HepG2 (cell line): Measurements from ENCODE around the gene STKLD1. TPM values are rescaled to one million over a fixed set of nuclear protein-coding genes. Genes with fewer than 3 reads are reported as not detected.

ENCODE experiments used
- AGO2 ChIP-seq: fragments of 200-400 bp; formaldehyde crosslinking; optimal IDR thresholded peaks from 2 replicates; pipeline ENCODE3; 2017; ENCODE audit warnings: mild to moderate bottlenecking, low read depth, low read length, moderate library complexity
- AHR ChIP-seq: IDR thresholded peaks from 2 replicates; pipeline ENCODE4 v1.6.1; 2018; ENCODE audit warnings: missing genetic modification reagents, missing compliant biosample characterization
- ATF1 ChIP-seq: IDR thresholded peaks from 2 replicates; pipeline ENCODE4 v1.6.1; 2016; ENCODE audit warnings: mild to moderate bottlenecking, control low read depth
- GATAD2A ChIP-seq: IDR thresholded peaks from 2 replicates; pipeline ENCODE4 v1.6.1; 2016
- GPN1 ChIP-seq: sonication (generic); formaldehyde crosslinking; IDR thresholded peaks from 2 replicates; pipeline ENCODE4 v1.5.1; 2020; ENCODE audit warnings: missing genetic modification reagents, borderline replicate concordance
- IRX3 ChIP-seq: sonication (generic); formaldehyde crosslinking; IDR thresholded peaks from 2 replicates; pipeline ENCODE4 v1.8.1; 2023; ENCODE audit warnings: mild to moderate bottlenecking, low read depth, missing genetic modification reagents, borderline replicate concordance
- KAT2B ChIP-seq: fragments of 150-350 bp; IDR thresholded peaks from 2 replicates; pipeline ENCODE4 v1.6.1; 2014; ENCODE audit warnings: low read depth, low read length, borderline replicate concordance
- LBX2 ChIP-seq: sonication (generic); formaldehyde crosslinking; IDR thresholded peaks from 2 replicates; pipeline ENCODE4 v1.5.0; 2020; ENCODE audit warnings: missing genetic modification reagents, mild to moderate bottlenecking, borderline replicate concordance
- MEIS1 ChIP-seq: sonication (generic); formaldehyde crosslinking; IDR thresholded peaks from 2 replicates; pipeline ENCODE4 v1.9.0; 2021; ENCODE audit warnings: mild to moderate bottlenecking, missing genetic modification reagents, moderate library complexity, borderline replicate concordance
- MTA3 ChIP-seq: sonication (generic); formaldehyde crosslinking; IDR thresholded peaks from 2 replicates; pipeline ENCODE4 v1.4.0; 2020; ENCODE audit warnings: missing genetic modification reagents
- NFE2L1 ChIP-seq: sonication (generic); formaldehyde crosslinking; IDR thresholded peaks from 2 replicates; pipeline ENCODE4 v1.4.0; 2020; ENCODE audit warnings: missing genetic modification reagents, mild to moderate bottlenecking, borderline replicate concordance
- PAWR ChIP-seq: sonication (generic); formaldehyde crosslinking; IDR thresholded peaks from 2 replicates; pipeline ENCODE4 v1.4.0; 2020; ENCODE audit warnings: missing genetic modification reagents, mild to moderate bottlenecking, borderline replicate concordance
- RBM39 ChIP-seq: fragments of 200-400 bp; formaldehyde crosslinking; IDR thresholded peaks from one replicate; pipeline ENCODE4 v1.6.1; 2018; ENCODE audit warnings: antibody characterized with exemption, mild to moderate bottlenecking, low read depth, low read length; ENCODE audit not compliant: poor library complexity, severe bottlenecking
- RFX3 ChIP-seq: IDR thresholded peaks from 2 replicates; pipeline ENCODE4 v1.6.1; 2016; ENCODE audit warnings: missing biosample characterization, missing genetic modification reagents
- SKIL ChIP-seq: sonication (generic); formaldehyde crosslinking; IDR thresholded peaks from 2 replicates; pipeline ENCODE4 v1.8.0; 2022; ENCODE audit warnings: missing genetic modification reagents, mild to moderate bottlenecking, moderate library complexity, borderline replicate concordance
- SMAD1 ChIP-seq: sonication (generic); formaldehyde crosslinking; IDR thresholded peaks from 2 replicates; pipeline ENCODE4 v1.4.0; 2020; ENCODE audit warnings: missing genetic modification reagents, low read depth, mild to moderate bottlenecking, borderline replicate concordance
- ZBTB20 ChIP-seq: sonication (generic); formaldehyde crosslinking; IDR thresholded peaks from 2 replicates; pipeline ENCODE4 v1.8.1; 2023; ENCODE audit warnings: missing genetic modification reagents, low read depth, mild to moderate bottlenecking, borderline replicate concordance
- ZNF230 ChIP-seq: sonication (generic); formaldehyde crosslinking; IDR thresholded peaks from 2 replicates; pipeline ENCODE4 v1.4.0; 2020; ENCODE audit warnings: mild to moderate bottlenecking, missing genetic modification reagents
- ZNF317 ChIP-seq: sonication (generic); formaldehyde crosslinking; IDR thresholded peaks from 2 replicates; pipeline ENCODE4 v1.5.0; 2020; ENCODE audit warnings: mild to moderate bottlenecking, missing genetic modification reagents
- ZNF512 ChIP-seq: sonication (generic); formaldehyde crosslinking; IDR thresholded peaks from 2 replicates; pipeline ENCODE4 v1.4.0; 2020; ENCODE audit warnings: mild to moderate bottlenecking, missing genetic modification reagents
- ZNF572 ChIP-seq: sonication (generic); formaldehyde crosslinking; IDR thresholded peaks from 2 replicates; pipeline ENCODE4 v1.5.1; 2020; ENCODE audit warnings: mild to moderate bottlenecking, missing genetic modification reagents
- ZNF780A ChIP-seq: sonication (generic); formaldehyde crosslinking; IDR thresholded peaks from 2 replicates; pipeline ENCODE4 v1.8.0; 2022; ENCODE audit warnings: mild to moderate bottlenecking, missing genetic modification reagents, moderate library complexity
- ZUFSP ChIP-seq: sonication (generic); formaldehyde crosslinking; IDR thresholded peaks from 2 replicates; pipeline ENCODE4 v1.9.0; 2021; ENCODE audit warnings: missing genetic modification reagents, mild to moderate bottlenecking, borderline replicate concordance
- polyA plus RNA-seq, 8 experiments: library from polyadenylated mRNA; depleted of rRNA in 3 of 8; stranded (reverse) in 7 of 8; unstranded in 1 of 8; fragments of >200 nt; fragmentation: Illumina TruSeq in 4 of 8; extraction: Trizol in 4 of 8; gene quantifications; 2 replicates each; pipeline versions ENCODE4 v1.2.1 to v1.2.3, GENCODE V29; 2011 to 2016; ENCODE audit warnings: low read depth in 4 of 8, missing spikeins in 1 of 8, mixed read lengths in 1 of 8; ENCODE audit not compliant: insufficient read depth in 1 of 8
- total RNA-seq, 5 experiments: library from RNA; depleted of rRNA; stranded (reverse); fragments of >200 nt; fragmentation: Illumina TruSeq; extraction: Trizol; gene quantifications; 2 replicates each; pipeline ENCODE4 v1.2.3, GENCODE V29; 2016; ENCODE audit warnings: low read depth in 1 of 5

STKLD1 gene
- total and polyA plus RNA-seq, 2 of the 13 experiments (the other 11 are each of a cell fraction or from before 2014, with no cell fraction given), result 1.5 to 2.2 TPM

- TF ChIP-seq KAT2B (no peak), ZNF512 (CRISPR knock-in tag) (no peak), MEIS1 (0 out of 2 replicates have a peak, but pooled peaks have one; percentile 61), LBX2 (CRISPR knock-in tag) (0 out of 2 replicates have a peak, but pooled peaks have one; percentile 15), ZUFSP (CRISPR knock-in tag) (no peak), SMAD1 (CRISPR knock-in tag) (no peak; the same call in 1 of the 2 replicates), RFX3 (CRISPR knock-in tag) (no peak), GATAD2A (CRISPR knock-in tag) (peak; percentile 87), GPN1 (CRISPR knock-in tag) (no peak), ZNF572 (CRISPR knock-in tag) (peak; percentile 81; the same call in 1 of the 2 replicates), ZNF780A (CRISPR knock-in tag) (peak; percentile 94), SKIL (CRISPR knock-in tag) (peak; percentile 79), AHR (peak; percentile 79; the same call in 1 of the 2 replicates), ATF1 (peak; percentile 79), MTA3 (CRISPR knock-in tag) (no peak), PAWR (no peak), RBM39 (peak; percentile 97), ZBTB20 (CRISPR knock-in tag) (peak; percentile 84; the same call in 1 of the 2 replicates), ZNF230 (CRISPR knock-in tag) (peak; percentile 94), AGO2 (no peak), NFE2L1 (CRISPR knock-in tag) (no peak), IRX3 (CRISPR knock-in tag) (peak; percentile 33; the same call in 1 of the 2 replicates), ZNF317 (CRISPR knock-in tag) (peak; percentile 78)
Observed at GRCh38 chr9:133417541-133418461, 41.6 kb downstream of the STKLD1 start, which contains the start of gene REXO4 (continued).
